Sigmoid colon (tissue), 7 donors: Measurements from ENCODE around the gene GDPD5. TPM values are rescaled to one million over a fixed set of nuclear protein-coding genes. Genes with fewer than 3 reads are reported as not detected.

Experiments used
- DNase-seq: peaks from one replicate; pipeline ENCODE4 v3.0.0-alpha.2; 2019
- H3K27ac ChIP-seq, 4 donors: fragments of 200-600 bp; sonication (generic); one replicate each; pipeline ENCODE4 v1.5.1; 2016 to 2019; ENCODE audit warnings: mild to moderate bottlenecking in 1 of 4
- H3K27me3 ChIP-seq, 3 donors: fragments of 200-600 bp; sonication (generic); one replicate each; pipeline ENCODE4 v1.5.1; 2019; ENCODE audit warnings: mild to moderate bottlenecking in 1 of 3
- H3K36me3 ChIP-seq, 4 donors: fragments of 200-600 bp; sonication (generic); one replicate each; pipeline ENCODE4 v1.5.1; 2016 to 2019
- H3K4me1 ChIP-seq, 4 donors: fragments of 200-600 bp; sonication (generic); one replicate each; pipeline ENCODE4 v1.5.1; 2017 to 2019
- H3K4me3 ChIP-seq, 4 donors: fragments of 200-600 bp; sonication (generic); one replicate each; pipeline ENCODE4 v1.5.1; 2017 to 2019; ENCODE audit warnings: mild to moderate bottlenecking in 2 of 4, moderate library complexity in 1 of 4
- H3K9me3 ChIP-seq, 4 donors: fragments of 200-600 bp in 3 of 4; sonication (generic) in 3 of 4; one replicate each; pipeline versions ENCODE4 v1.5.1 to v1.6.1; 2013 to 2019
- EP300 ChIP-seq, 4 donors: sonication (generic); formaldehyde crosslinking; IDR thresholded peaks; one replicate each; pipeline ENCODE4 v1.6.1; 2017; ENCODE audit warnings: antibody characterized with exemption in 4 of 4
- POLR2A ChIP-seq, 2 donors: fragments of 450-650 bp; IDR thresholded peaks; one replicate each; pipeline ENCODE4 v1.6.1; 2016; ENCODE audit warnings: antibody characterized with exemption in 2 of 2, mild to moderate bottlenecking in 2 of 2, moderate library complexity in 2 of 2
- POLR2AphosphoS5 ChIP-seq, 4 donors: sonication (generic); formaldehyde crosslinking; IDR thresholded peaks; one replicate each; pipeline ENCODE4 v1.6.1; 2017; ENCODE audit warnings: antibody characterized with exemption in 4 of 4
- WGBS, 2 donors: extraction: QIAGEN DNeasy Blood & Tissue Kit; methylation state at CpG; one replicate each; pipeline ENCODE4 v1.1.7; 2013; 5-methylcytosine and 5-hydroxymethylcytosine counted together
- intact Hi-C: fragments of 100-400 bp; cut with DNase I; formaldehyde crosslinking; loops from one replicate; pipeline ENCODE4 v1.15.1; 2023
- polyA plus RNA-seq, 3 donors: library from polyadenylated mRNA; stranded (reverse); fragments of 200-250 nt; gene quantifications; one replicate each; pipeline ENCODE4 v1.2.3, GENCODE V29; 2013
- total RNA-seq, 4 donors: library from RNA; depleted of rRNA; stranded (reverse); fragments of >200 nt; gene quantifications; one replicate each; pipeline ENCODE4 v1.1.0, GENCODE V29; 2016
- TF ChIP-seq, protein P1 (sequence below), 4 experiments: fragments of 450-650 bp in 3 of 4; fragments of 200-600 bp in 1 of 4; IDR thresholded peaks; one replicate each; pipeline ENCODE4 v1.5.1; 2016 to 2019; ENCODE audit warnings: antibody characterized with exemption in 4 of 4, mild to moderate bottlenecking in 3 of 4, moderate library complexity in 2 of 4
- donor health status: healthy with polysubstance abuse.
- donor health status: Bipolar disorder and iron deficiency.
- donor health status: healthy.

Gene GDPD5
- total and polyA plus RNA-seq, 7 donors, result 2.4 to 8.1 (median 5.8) TPM; not detected in 1

GRCh38 chr11:75399344-75400145 is 126.2 kb downstream of the GDPD5 start, which contains the start of gene RPS3:
TSS of gene RPS3 (plus strand) at chr11:75399518. CDS start at chr11:75399548, 30 bp downstream.
- intact Hi-C loops, result no loop called here
- WGBS, 2 donors, result 0% methylated on average over 55 of the region's 55 CpGs
- peak; percentile 95 for DNase-seq
- Histone ChIP-seq H3K36me3 (peaks cover 0 to 39% (median 28%) of the 10 kb centered on the region in 4 donors), H3K27ac (peak within 1 kb of the TSS; percentile 86 to 91 (median 90)), H3K4me3 (peak within 1 kb of the TSS; percentile 51 to 72 (median 66)), H3K27me3 (no peaks in the 10 kb centered on the region), H3K4me1 (peaks cover 0 to 31% (median 23%) of the 10 kb centered on the region in 4 donors), H3K9me3 (no peaks in the 10 kb centered on the region)
- TF ChIP-seq, protein P1, sequence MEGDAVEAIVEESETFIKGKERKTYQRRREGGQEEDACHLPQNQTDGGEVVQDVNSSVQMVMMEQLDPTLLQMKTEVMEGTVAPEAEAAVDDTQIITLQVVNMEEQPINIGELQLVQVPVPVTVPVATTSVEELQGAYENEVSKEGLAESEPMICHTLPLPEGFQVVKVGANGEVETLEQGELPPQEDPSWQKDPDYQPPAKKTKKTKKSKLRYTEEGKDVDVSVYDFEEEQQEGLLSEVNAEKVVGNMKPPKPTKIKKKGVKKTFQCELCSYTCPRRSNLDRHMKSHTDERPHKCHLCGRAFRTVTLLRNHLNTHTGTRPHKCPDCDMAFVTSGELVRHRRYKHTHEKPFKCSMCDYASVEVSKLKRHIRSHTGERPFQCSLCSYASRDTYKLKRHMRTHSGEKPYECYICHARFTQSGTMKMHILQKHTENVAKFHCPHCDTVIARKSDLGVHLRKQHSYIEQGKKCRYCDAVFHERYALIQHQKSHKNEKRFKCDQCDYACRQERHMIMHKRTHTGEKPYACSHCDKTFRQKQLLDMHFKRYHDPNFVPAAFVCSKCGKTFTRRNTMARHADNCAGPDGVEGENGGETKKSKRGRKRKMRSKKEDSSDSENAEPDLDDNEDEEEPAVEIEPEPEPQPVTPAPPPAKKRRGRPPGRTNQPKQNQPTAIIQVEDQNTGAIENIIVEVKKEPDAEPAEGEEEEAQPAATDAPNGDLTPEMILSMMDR (IDR thresholded peaks at IDR 0.05), result no peak
- TF ChIP-seq EP300 (IDR thresholded peaks at IDR 0.05), result peak in 1 of 4 donors; percentile 52
- TF ChIP-seq POLR2A (IDR thresholded peaks at IDR 0.05), result peak; percentile 90 to 91
- peak; percentile 98 to 99 (median 98) for TF ChIP-seq POLR2AphosphoS5 (IDR thresholded peaks at IDR 0.05)

DNA sequence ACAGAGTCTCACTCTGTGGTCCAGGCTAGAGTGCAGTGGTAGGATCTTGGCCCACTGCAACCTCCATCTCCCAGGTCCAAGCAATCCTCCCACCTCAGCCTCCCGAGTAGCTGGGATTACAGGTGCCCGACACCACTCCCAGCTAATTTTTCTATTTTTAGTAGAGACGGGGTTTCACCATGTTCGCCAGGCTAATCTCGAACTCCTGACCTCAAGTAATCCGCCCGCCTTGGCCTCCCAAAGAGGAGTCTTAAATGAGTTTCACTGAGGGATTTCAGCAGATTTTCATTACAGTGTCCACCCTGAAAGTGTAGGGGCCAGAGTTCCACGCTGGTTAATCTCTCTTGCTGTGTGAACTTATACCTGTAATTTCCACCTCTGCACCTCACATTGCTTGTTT is 126.8 kb downstream of the GDPD5 start:
- no peak for DNase-seq
- TF ChIP-seq EP300 (IDR thresholded peaks at IDR 0.05), result no peak
- no peak for TF ChIP-seq POLR2A (IDR thresholded peaks at IDR 0.05)
- TF ChIP-seq POLR2AphosphoS5 (IDR thresholded peaks at IDR 0.05), result no peak
- TF ChIP-seq, protein P1 (IDR thresholded peaks at IDR 0.05), result no peak
- H3K4me3 ChIP-seq, result no peak overlapping the region
- peaks cover 0 to 31% (median 23%) of the 10 kb centered on the region in 4 donors for H3K4me1 ChIP-seq
- H3K9me3 ChIP-seq, result no peaks in the 10 kb centered on the region
- intact Hi-C loops, result no loop called here
- H3K27me3 ChIP-seq, result no peaks in the 10 kb centered on the region
- peak overlapping the region; percentile 86 to 91 (median 90) for H3K27ac ChIP-seq
- WGBS, 2 donors, result 69 to 84% methylated on average over 8 of the region's 8 CpGs
- H3K36me3 ChIP-seq, result peaks cover 0 to 32% (median 22%) of the 10 kb centered on the region in 4 donors

DNA sequence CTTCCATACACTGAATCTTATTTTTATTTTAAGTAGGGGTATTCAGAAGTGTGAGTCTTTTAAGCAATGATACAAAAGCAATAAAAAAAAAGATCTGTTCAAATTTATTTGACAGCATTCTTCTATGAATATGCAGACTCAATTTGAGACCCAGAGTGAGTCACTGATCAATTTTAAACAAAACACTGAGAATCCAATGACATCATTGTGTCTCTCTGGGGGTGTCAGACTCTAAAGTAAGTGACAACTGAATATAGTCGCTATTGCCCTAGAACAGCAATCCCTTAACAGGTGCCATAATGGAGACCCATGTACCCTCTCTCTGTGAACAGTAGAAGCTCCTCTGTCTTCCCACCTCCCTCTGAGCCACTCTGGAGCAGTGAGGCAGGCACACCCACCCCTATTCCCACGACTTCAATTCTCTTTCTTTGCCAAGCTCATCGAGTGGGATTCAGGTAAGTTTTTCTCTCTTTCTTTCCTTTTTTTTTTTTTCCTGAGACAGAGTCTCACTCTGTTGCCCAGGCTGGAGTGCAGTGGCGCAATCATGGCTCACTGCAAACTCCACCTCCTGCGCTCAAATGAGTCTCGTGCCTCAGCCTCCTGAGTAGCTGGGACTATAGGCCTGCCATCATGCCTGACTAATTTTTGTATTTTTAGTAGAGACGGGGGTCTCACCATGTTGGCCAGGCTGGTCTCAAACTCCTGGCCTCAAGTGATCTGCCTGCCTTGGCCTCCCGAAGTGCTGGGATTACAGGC is 131.5 kb downstream of the GDPD5 start:
- no peak for DNase-seq
- intact Hi-C loops, result no loop called here
- TF ChIP-seq, protein P1 (IDR thresholded peaks at IDR 0.05), result no peak
- TF ChIP-seq POLR2A (IDR thresholded peaks at IDR 0.05), result no peak
- no peak for TF ChIP-seq EP300 (IDR thresholded peaks at IDR 0.05)
- no peak for TF ChIP-seq POLR2AphosphoS5 (IDR thresholded peaks at IDR 0.05)
- no peak overlapping the region for H3K4me3 ChIP-seq
- no peaks in the 10 kb centered on the region for H3K36me3 ChIP-seq
- no peak overlapping the region for H3K27ac ChIP-seq
- H3K4me1 ChIP-seq, result no peaks in the 10 kb centered on the region
- H3K27me3 ChIP-seq, result no peaks in the 10 kb centered on the region
- no peaks in the 10 kb centered on the region for H3K9me3 ChIP-seq
- WGBS, 2 donors, result 86 to 89% methylated on average over 8 of the region's 8 CpGs

DNA sequence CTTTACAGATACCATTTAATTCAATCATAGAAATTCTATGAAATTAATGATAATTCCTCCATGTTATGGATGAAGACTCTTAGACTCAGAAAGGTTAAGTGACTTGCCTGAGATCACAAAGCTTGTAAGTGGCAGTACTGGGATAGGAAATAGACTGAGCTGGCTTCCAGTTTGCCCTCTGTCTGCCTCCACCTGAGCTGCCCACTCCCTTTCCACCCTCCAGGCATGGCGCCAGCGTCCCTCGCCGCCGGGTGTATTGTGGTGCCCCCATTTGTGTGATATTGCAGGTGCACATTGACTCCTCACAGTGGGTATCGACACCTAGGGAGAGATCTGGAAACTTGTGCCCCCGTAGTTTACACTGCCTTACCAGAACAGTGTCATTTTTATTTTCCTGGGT is 135.8 kb downstream of the GDPD5 start:
- no peak overlapping the region for H3K27ac ChIP-seq
- DNase-seq, result no peak
- H3K36me3 ChIP-seq, result no peaks in the 10 kb centered on the region
- no peaks in the 10 kb centered on the region for H3K27me3 ChIP-seq
- H3K9me3 ChIP-seq, result no peaks in the 10 kb centered on the region
- H3K4me1 ChIP-seq, result peaks cover 0 to 9% (median 2%) of the 10 kb centered on the region in 4 donors
- TF ChIP-seq, protein P1 (IDR thresholded peaks at IDR 0.05), result no peak
- TF ChIP-seq POLR2A (IDR thresholded peaks at IDR 0.05) (no peak), POLR2AphosphoS5 (IDR thresholded peaks at IDR 0.05) (no peak), EP300 (IDR thresholded peaks at IDR 0.05) (no peak)
- WGBS, 2 donors, result 86 to 88% methylated on average over 7 of the region's 7 CpGs
- no peak overlapping the region for H3K4me3 ChIP-seq
- intact Hi-C loops, result loop anchor here (2.0 kb wide), 2 partner anchors 55 to 143 kb away; no protein-coding TSS in a partner anchor
